HG02870 (cell line): ENCODE measurements around the gene C4A.
"Not testable (repeated sequence)": the region's sequence is repeated elsewhere in the genome, so short reads cannot be mapped to it uniquely, and the experiment has no call there.

Source experiments
- ATAC-seq: cut with Tn5 transposase; IDR thresholded peaks from one replicate; pipeline ENCODE4 v1.9.1; 2021; ENCODE audit warnings: mild to moderate bottlenecking, moderate library complexity; ENCODE audit not compliant: unreplicated experiment

The C4A gene

DNA sequence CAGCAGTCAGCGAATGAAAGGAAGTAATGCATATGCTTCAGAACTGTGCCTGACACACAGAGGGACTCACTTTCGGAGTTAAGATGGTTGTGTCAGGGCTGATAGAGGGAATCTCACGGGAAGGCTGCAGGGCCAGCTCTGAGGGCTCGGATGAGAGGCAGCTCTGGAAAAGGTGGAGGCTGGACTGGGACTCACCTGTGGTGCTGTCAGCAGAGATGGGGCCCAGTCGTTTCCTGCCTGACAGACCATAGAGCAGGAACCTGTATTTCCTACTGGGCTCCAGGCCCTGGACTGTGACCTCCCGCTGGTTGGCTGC is 65.6 kb downstream of the C4A start:
- ATAC-seq = no peak

DNA sequence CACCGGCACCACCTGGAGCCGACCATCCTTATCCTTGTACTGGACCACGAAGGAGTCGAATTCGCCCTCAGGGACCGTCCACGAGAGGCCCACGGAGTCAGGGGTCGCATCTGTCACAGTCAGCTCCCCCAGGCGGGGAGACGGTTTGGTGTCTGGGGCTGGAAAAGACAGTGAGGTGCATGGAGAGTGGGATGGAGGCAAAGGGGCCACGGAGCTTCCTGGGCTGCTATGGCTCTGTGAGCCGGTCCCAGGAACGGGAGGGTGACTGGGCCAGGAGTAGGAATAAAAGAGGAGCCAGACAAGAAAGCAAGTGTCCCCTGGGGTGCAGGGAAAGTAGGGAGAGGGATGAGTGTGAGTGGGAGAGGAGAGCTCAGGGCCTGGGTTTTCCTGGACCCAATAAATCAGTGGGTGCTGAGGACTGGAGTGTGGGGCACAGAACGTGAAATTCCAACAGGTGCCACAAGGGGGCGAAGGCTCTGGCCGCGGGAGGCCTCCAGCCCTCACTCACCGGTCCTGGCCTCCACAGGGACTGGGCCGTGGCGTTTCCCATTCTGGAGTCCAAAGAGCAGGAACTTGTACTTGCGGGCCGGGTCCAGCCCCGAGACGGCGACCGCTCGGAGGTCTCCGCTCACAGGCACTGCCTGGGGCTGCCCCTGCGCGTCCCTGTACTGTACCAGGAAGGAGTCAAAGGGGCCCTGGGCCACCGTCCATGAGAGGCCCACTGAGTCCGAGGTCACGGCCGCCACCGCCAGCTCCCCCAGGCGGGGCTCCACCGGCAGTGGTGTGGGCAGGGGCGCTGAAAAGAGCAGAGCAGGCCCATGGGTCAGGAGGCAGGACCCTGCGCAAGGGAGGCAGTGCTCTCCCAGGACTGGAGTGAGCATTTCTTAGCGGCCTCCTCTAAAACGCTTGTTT is 66.3 kb downstream of the C4A start:
- no peak for ATAC-seq

DNA sequence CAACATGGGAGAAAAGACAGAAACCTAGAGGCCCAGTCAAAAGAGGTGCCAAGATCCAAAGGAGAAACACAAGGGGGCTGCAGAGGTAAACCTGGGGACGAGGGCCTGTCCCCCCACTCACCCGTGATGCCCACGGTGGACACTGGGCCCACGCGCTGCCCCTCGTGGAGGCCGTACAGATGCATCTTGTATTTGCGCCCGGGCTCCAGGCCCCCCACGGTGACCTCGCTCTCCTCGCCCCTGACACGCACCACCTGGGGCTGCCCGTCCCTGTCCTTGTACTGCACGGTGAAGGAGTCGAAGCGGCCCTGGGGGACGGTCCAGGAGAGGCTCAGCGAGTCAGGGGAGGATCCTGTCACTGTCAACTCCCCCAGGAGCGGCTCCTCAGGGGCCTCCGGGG is 67.3 kb downstream of the C4A start:
- not testable (repeated sequence) for ATAC-seq

DNA sequence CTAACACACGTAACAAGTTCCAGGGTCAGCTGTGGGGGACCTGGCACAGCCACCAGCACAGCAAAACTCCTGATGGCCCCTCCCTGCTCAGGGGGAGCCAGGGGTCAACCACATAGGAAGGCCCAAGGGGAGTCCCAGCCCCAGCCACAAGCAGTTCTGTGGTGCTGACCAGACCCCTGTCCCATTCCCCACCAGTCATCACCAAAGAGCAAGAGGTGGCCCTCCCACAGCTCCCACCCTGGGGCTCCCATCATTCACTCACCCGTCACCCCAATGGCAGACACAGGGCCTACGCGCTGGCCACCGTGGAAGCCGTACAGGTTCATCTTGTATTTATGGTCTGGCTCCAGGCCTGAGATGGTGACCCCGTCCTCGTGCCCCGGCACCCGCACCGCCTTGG is 67.9 kb downstream of the C4A start:
- ATAC-seq = not testable (repeated sequence)

DNA sequence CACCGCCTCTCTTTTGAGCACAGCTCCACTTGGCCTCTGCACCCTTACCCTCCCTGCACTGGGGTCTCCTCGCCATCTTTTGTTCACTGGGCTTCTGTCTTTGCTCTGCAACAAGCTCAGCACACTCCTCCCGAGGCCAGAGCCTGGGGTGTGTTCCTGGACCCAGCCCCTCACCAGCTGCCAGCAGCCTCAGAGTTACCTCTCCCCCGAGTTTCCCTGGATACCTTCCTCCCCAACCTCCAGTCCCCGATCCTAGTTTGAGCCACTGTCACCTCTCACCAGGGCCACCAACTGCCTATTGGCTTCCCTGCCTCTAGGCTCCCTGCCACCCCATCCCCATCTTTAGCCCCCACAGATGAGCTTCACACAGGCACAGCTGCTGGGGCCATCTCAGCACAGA is 68.7 kb downstream of the C4A start:
- no peak for ATAC-seq
